HG02938 (cell line): Measurements from ENCODE around the gene AHRR.

Source experiments
- ATAC-seq: cut with Tn5 transposase; IDR thresholded peaks from one replicate; pipeline ENCODE4 v1.9.1; 2021; ENCODE audit warnings: mild to moderate bottlenecking, moderate library complexity; ENCODE audit not compliant: unreplicated experiment

Gene AHRR

GRCh38 chr5:438481-438981, 117.0 kb downstream of the AHRR start:
- no peak for ATAC-seq

DNA sequence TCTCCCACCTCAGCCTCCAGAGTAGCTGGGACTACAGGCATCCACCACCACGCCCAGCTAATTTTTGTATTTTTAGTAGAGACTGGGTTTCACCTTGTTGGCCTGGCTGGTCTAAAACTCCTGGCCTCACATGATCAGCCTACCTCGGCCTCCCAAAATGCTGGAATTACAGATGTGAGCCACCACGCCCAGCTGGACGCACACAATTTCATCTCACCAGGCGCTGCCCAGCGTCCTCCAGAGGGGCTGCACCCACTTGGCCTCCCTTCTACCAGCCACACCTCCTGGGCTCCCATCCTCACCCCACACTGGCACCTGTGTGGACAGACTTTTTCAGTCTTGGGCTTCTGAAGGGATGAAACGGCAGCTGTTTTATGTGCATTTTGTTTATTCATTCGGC, 117.7 kb downstream of the AHRR start:
- no peak for ATAC-seq

DNA sequence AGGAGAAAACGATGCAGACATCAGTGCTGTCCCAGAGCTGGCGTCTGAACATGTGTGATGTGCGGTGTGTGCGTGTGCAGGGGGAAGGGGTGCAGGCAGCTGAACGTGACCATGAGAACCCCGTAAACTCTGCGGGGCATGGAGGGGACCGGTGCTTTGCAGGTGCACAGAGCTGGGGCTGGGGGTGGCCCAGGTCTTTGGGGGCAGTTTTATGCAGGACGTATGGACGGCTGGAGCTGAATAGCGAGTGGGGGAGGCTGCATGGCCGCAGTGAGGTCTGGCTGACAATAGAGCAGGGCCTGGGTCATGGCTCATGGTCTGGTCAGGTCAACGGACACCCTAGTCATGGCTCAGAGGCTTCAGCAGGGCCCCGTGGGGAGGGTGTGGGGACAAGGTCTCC, 118.1 kb downstream of the AHRR start:
- ATAC-seq: no peak

GRCh38 chr5:440401-441201, 119.1 kb downstream of the AHRR start:
- ATAC-seq: no peak

GRCh38 chr5:441996-442334, 120.5 kb downstream of the AHRR start:
- ATAC-seq: no peak

DNA sequence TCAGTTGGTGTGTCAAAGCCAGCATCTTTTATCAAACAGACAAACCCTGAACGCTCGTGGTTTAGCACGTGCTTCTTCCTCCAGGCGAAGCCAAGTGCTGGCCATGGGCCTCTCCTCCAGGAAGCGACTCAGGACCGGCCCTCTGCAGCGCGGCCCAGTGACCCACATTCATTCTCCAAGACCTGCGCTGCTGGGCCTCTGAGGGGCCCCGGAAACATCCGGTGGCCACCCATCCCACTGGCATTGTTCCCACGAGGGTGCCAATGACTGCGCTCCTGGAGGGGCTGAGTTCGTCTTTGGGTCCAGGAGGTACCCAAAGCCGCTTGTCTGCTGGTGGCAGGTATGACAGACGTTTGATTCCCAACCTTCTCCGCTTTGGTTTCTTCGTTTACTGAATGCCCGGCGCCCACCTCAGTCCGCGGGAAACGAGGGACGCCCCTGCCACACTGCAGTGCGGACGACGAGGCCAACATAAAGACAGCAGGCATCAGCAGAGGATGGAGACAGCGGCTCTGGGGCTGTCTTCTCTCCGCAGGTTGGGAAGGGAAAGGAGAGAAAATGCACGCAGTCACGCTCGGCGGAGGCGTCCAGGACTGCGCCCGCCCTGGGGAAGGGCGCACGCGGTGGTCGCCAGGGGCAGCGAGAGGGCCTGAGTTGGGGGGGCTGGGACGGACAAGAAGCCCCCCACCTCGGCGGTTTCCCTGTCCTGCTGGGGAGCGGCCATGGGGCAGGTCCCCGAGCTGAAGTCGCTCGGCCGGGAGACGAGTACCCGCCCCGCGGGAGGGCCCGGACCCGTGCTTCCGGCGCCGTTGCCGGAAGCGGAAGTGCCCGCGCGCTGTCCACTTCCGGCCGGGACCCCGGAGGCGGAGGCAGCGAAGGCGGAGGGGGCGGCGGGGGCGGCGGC, 121.1 kb downstream of the AHRR start, which contains the start of gene EXOC3:
Gene EXOC3, plus strand, starts transcription at position 842 of the 904 bp plus-strand sequence. CDS start 3,030 bp downstream, outside the sequence.
- peak; percentile 71 for ATAC-seq

DNA sequence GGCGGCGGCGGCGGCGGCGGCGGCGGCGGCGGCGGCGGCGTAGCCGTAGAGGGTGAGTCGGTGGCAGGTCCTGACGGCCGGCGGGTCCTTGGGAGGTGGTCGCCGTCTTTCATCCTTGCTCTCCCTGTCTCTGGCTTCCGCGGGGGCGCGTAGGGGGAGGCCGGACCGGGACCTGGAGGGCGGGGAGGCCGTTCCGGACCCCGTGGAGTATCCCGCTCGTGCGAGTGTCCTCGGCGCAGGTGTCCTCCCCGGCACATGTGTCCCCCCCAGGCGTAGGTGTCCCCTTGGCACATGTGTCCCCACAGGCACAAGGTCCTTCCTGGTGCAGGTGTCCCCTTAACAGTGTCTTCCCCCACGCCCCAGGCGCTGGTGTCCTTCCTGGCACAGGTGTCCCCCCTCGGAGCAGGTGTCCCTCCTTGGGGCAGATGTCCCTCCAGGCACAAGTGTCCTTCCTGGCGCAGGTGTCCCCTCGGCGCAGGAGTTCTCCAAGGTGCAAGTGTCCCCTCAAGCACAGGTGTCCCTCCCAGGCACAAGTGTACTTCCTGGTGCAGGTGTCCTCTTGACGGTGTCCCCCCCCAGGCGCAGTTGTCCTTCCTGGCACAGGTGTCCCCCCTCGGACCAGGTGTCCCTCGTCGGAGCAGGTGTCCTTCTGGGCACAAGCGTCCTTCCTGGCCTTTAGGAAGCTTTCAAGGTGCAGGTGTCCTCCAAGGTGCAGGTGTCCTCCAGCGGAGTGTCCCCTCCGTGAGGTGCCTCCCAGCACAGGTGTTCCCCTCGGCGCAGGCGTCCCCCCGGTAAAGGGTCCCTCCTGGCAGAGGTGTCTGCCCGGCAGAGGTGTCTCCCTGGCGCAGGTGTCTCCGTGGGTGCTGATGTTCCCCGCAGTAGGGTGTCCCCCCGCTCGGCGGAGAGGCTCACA, 122.0 kb downstream of the AHRR start:
- peak; percentile 14 for ATAC-seq

DNA sequence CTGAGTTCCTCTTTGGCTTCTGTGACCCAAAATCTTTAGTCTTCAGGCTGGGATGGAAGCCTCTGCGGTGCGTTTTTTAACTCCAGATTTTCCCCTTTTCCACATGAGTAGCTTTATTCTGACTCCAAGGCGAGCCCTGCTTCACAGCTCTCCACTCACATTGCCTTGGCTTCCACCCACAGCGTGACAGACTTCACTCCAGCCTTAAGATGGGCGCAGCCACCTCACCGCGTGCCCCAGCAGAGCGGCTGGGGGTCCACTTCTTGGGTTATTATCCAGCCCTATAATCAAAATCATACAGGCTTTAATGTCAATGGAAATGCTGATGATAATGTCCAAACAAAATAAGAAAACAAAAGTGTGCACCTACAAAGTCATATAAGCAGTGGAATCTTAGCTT, 122.7 kb downstream of the AHRR start:
- ATAC-seq: no peak

GRCh38 chr5:445591-445990, 124.1 kb downstream of the AHRR start:
- no peak for ATAC-seq

GRCh38 chr5:446066-446882, 124.8 kb downstream of the AHRR start:
- ATAC-seq: no peak

DNA sequence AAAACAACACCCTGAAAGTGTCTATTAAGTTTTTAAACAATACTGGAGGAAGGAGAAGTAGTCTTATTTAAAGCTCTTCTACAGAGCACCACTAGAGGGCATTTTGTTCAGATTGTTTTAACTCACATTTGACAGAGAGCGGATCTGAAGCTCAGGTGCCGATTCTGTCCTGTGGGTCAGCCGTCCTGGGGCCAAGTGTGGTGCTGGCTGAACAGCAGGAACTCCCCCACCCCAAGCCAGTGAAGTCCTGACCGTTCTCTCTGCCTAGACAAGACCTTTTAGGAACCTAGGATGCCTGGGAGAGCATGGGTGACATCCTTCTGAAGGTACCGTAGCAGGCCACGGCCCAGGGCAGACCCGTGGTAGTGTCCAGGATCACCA, 125.4 kb downstream of the AHRR start:
- no peak for ATAC-seq

GRCh38 chr5:447501-447900, 126.0 kb downstream of the AHRR start:
- no peak for ATAC-seq

GRCh38 chr5:448061-448765, 126.7 kb downstream of the AHRR start:
- no peak for ATAC-seq

DNA sequence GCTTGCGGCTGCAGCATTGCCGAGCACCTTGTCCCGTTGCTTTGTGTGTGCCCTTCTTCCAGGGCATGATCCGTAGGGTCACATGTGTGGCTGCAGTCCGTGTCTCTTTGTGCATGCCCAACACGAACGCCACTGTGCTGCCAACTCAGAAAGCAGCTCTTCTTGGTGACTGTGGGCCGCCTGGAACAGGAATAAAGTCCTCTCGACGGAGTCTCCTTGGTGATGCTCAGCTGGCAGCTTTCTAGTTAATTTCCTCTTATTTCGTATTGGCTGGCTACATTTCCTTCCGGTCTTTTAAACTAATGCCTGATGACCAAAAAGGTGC, 127.2 kb downstream of the AHRR start:
- ATAC-seq: no peak

DNA sequence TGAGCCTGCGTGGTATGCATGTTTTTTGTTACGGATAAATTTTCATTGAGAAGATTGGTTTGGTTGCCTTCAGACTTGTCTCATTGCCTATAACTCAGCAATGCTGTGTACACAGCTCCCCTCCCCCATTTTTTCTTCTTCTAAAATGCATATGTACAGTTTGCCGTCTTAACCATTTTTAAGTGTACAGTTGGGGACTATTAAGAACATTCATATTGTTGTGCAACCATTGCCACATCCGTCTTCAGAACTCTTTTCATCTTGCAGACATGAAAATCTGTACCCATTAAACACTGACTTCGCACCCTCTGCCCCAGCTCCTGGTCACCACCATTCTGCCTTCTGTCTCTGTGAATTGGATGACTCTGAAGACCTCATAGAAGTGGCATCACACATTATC, 127.6 kb downstream of the AHRR start:
- no peak for ATAC-seq

GRCh38 chr5:451587-452458, 130.3 kb downstream of the AHRR start:
- no peak for ATAC-seq

- ATAC-seq: no peak
Observed at GRCh38 chr5:452978-453710, 131.6 kb downstream of the AHRR start.
